Measurements from ENCODE around the gene KCNQ2. TPM values are rescaled to one million over a fixed set of nuclear protein-coding genes. Genes with fewer than 3 reads are reported as not detected.

Gene KCNQ2
- total RNA-seq, 1 experiment from 2014 or later: 0.38 TPM

DNA sequence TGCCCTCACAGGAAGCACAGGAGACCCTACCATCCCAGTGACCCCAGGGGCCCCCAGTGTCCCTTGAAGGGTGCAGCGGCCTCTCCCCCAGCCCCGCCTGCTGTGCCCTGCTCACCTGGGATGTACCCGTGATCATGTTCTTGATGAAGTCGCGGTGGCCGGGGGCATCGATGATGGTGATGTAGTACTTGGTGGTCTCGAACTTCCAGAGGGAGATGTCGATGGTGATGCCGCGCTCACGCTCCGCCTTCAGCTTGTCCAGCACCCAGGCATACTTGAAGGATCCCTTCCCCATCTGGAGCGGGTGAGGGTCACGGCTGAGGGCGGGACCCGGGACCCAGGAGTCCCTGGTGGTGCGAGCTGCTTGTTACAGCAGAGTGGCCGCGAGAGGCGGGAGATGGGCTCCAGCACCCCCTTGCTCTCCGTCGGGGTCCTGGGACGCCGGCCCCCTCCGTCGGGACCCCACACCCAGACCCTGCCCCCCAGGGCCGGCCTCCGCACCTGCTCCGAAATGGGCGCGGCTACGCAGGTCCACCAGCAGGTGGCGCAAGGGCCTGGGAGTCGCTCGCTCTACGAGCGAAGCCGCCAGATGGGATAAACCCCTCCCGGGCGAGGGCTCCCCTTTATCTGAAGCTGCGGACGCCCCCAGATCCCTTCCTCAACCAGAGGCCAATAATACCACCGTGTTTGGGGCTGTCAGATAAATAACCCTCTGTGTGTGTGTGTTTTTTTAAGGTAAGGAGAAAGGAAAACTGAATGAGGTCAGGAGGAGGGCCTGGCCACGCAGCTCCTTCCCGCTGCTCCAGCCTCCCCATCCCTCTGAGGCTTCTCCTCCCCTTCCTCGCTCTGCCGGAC lies 23.5 kb upstream of the KCNQ2 start:
- Mint-ChIP-seq H3K4me3 (ENCODE audit: low read depth, unreplicated experiment) (peak overlapping the region; percentile 75), H3K36me3 (ENCODE audit: insufficient read depth, unreplicated experiment) (peaks cover 67% of the 10 kb centered on the region), H3K4me1 (ENCODE audit: low read depth, unreplicated experiment) (no peaks in the 10 kb centered on the region), H3K27ac (ENCODE audit: unreplicated experiment) (no peak overlapping the region), H3K9me3 (ENCODE audit: low read depth, unreplicated experiment) (peaks cover 7% of the 10 kb centered on the region), H3K27me3 (ENCODE audit: unreplicated experiment) (no peaks in the 10 kb centered on the region)
- TF ChIP-seq, protein P1, sequence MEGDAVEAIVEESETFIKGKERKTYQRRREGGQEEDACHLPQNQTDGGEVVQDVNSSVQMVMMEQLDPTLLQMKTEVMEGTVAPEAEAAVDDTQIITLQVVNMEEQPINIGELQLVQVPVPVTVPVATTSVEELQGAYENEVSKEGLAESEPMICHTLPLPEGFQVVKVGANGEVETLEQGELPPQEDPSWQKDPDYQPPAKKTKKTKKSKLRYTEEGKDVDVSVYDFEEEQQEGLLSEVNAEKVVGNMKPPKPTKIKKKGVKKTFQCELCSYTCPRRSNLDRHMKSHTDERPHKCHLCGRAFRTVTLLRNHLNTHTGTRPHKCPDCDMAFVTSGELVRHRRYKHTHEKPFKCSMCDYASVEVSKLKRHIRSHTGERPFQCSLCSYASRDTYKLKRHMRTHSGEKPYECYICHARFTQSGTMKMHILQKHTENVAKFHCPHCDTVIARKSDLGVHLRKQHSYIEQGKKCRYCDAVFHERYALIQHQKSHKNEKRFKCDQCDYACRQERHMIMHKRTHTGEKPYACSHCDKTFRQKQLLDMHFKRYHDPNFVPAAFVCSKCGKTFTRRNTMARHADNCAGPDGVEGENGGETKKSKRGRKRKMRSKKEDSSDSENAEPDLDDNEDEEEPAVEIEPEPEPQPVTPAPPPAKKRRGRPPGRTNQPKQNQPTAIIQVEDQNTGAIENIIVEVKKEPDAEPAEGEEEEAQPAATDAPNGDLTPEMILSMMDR (IDR thresholded peaks at IDR 0.05; ENCODE audit: unreplicated experiment): peak; percentile 95
- no TSS peak for BruUV-seq (replicated peaks)
- peak; percentile 80 for DNase-seq
- intact Hi-C loops (cut with micrococcal nuclease; ENCODE audit: unreplicated experiment): no loop called here
- CTCF ChIA-PET: interaction anchor here (0.6 to 2.7 kb wide), 5 partner anchors 25 to 642 kb away, joined by 3 to 15 read pairs (median 4); partner anchors contain the start of gene PPDPF

DNA sequence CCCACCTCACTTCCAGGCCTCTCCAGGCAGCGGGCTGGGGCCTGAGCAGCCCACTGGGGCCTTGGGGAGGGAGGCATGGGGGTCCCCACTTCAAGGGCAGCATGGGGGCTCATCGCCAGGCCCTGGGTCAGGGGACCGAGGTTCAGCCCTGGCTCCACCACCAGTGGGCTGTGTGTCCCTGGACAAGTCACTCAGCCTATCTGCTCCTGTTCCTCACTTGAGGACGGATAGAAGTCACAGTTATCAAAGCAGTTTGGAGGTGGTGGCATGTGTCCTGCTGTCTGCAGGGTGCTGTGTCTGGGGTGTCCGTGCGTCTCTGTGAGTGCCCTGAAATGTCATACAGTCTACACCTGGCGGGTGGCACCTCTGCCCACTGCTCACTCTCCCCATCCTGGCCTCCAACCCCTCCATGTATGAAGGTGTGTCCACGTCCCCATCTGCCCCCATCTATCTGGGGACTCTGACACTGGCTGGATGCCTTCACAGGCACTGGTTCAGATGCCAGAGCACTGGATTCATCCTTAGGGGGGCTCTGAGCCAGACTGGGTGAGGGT lies 22.8 kb upstream of the KCNQ2 start:
- Mint-ChIP-seq H3K4me3 (ENCODE audit: low read depth, unreplicated experiment) (no peak overlapping the region), H3K27me3 (ENCODE audit: unreplicated experiment) (no peaks in the 10 kb centered on the region), H3K27ac (ENCODE audit: unreplicated experiment) (no peak overlapping the region), H3K4me1 (ENCODE audit: low read depth, unreplicated experiment) (no peaks in the 10 kb centered on the region), H3K9me3 (ENCODE audit: low read depth, unreplicated experiment) (peaks cover 7% of the 10 kb centered on the region), H3K36me3 (ENCODE audit: insufficient read depth, unreplicated experiment) (peaks cover 74% of the 10 kb centered on the region)
- TF ChIP-seq, protein P1 (IDR thresholded peaks at IDR 0.05; ENCODE audit: unreplicated experiment): no peak
- intact Hi-C loops (cut with micrococcal nuclease; ENCODE audit: unreplicated experiment): no loop called here
- CTCF ChIA-PET: no interaction called here
- DNase-seq: no peak
- BruUV-seq (replicated peaks): no TSS peak

DNA sequence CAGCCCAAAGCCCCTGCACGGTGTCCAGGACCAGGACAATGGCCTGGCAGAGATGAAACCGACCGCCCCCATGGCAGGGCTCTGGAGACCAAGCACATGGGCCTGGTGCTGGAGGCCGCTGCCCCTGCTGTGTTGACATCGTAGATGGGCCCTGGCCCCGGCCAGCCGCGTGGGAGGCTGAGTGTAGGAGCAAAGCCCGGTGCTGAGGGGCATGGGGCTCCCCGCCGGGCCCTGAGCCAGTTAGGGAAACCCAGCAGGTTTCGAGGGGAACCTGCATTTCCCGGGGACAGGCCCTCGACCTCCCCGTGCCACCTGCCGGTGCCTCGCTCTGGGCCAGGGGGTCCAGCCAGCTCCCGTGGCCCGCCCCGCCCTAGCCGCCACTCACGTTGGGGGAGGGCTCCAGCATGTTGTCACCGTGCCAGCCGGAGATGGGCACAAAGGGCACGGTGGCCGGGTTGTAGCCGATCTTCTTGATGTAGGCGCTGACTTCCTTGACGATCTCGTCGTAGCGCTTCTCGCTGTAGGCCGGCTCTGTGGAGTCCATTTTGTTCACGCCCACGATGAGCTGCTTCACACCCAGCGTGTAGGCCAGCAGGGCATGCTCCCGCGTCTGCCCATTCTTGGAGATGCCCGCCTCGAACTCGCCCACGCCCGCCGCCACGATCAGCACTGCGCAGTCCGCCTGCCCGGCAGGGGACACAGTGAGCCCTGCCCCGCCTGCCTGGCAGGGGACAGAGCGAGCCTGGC lies 22.1 kb upstream of the KCNQ2 start:
- Mint-ChIP-seq H3K27ac (ENCODE audit: unreplicated experiment) (no peak overlapping the region), H3K9me3 (ENCODE audit: low read depth, unreplicated experiment) (peaks cover 7% of the 10 kb centered on the region), H3K36me3 (ENCODE audit: insufficient read depth, unreplicated experiment) (peaks cover 74% of the 10 kb centered on the region), H3K4me1 (ENCODE audit: low read depth, unreplicated experiment) (no peaks in the 10 kb centered on the region), H3K4me3 (ENCODE audit: low read depth, unreplicated experiment) (no peak overlapping the region), H3K27me3 (ENCODE audit: unreplicated experiment) (no peaks in the 10 kb centered on the region)
- BruUV-seq (replicated peaks): no TSS peak
- TF ChIP-seq, protein P1 (IDR thresholded peaks at IDR 0.05; ENCODE audit: unreplicated experiment): no peak
- CTCF ChIA-PET: interaction anchor here (0.7 kb wide), 1 partner anchor 11 kb away, joined by 3 read pairs; no protein-coding TSS in a partner anchor
- DNase-seq: no peak
- intact Hi-C loops (cut with micrococcal nuclease; ENCODE audit: unreplicated experiment): no loop called here

DNA sequence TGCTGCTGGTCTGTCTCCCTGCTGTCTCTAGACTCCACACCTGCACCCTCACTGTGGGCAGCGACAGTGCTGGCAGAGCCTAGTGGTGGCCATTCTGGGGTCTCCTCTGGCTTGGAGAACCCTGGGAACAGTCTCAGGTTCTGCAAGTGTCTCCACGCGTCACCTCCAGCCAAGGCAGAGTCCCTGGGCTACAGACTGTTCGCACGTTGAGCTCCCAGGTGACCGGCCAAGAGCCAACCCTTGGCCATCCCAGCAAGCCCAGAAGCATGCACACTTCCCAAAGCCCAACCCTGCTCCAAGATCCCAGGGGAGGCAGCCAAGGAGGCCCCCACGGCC lies 21.6 kb upstream of the KCNQ2 start:
- H3K4me1 Mint-ChIP-seq (ENCODE audit: low read depth, unreplicated experiment): no peaks in the 10 kb centered on the region
- no peaks in the 10 kb centered on the region for H3K27me3 Mint-ChIP-seq (ENCODE audit: unreplicated experiment)
- no peak overlapping the region for H3K4me3 Mint-ChIP-seq (ENCODE audit: low read depth, unreplicated experiment)
- BruUV-seq (replicated peaks): no TSS peak
- TF ChIP-seq, protein P1 (IDR thresholded peaks at IDR 0.05; ENCODE audit: unreplicated experiment): no peak
- peaks cover 75% of the 10 kb centered on the region for H3K36me3 Mint-ChIP-seq (ENCODE audit: insufficient read depth, unreplicated experiment)
- intact Hi-C loops (cut with micrococcal nuclease; ENCODE audit: unreplicated experiment): no loop called here
- CTCF ChIA-PET: interaction anchor here (0.7 kb wide), 1 partner anchor 11 kb away, joined by 3 read pairs; no protein-coding TSS in a partner anchor
- no peak overlapping the region for H3K27ac Mint-ChIP-seq (ENCODE audit: unreplicated experiment)
- DNase-seq: no peak
- peaks cover 7% of the 10 kb centered on the region for H3K9me3 Mint-ChIP-seq (ENCODE audit: low read depth, unreplicated experiment)
